Natural killer cell (primary cell): ENCODE results near the gene PODNL1. TPM values are rescaled to one million over a fixed set of nuclear protein-coding genes. Genes with fewer than 3 reads are reported as not detected.
A peak's percentile ranks its signal among the peaks of the same experiment; 100 is the strongest.

Source experiments
- ATAC-seq, 3 donors: fragments of 150-1000 bp in 2 of 3; fragments of 200-7000 bp in 1 of 3; cut with Tn5 transposase; 1 replicate in 1 of 3; 2 replicates in 2 of 3; pipeline ENCODE4 v1.10.0; 2021; ENCODE audit warnings: mild to moderate bottlenecking in 2 of 3, moderate library complexity in 2 of 3
- DNase-seq, 2 donors: peaks; one replicate each; pipeline versions ENCODE4 v3.0.0 to v3.0.0-alpha.2; 2013 to 2021; ENCODE audit warnings: mixed read lengths in 1 of 2
- H3K27ac ChIP-seq: one replicate; pipeline ENCODE4 v1.5.1; 2013; ENCODE audit warnings: mild to moderate bottlenecking, low read length
- H3K27me3 ChIP-seq: one replicate; pipeline ENCODE4 v1.6.1; 2013; ENCODE audit warnings: low read length; ENCODE audit not compliant: control insufficient read depth, insufficient read depth
- H3K36me3 ChIP-seq: one replicate; pipeline ENCODE4 v1.6.1; 2013; ENCODE audit warnings: low read length; ENCODE audit not compliant: control insufficient read depth, insufficient read depth
- H3K4me1 ChIP-seq: one replicate; pipeline ENCODE4 v1.6.1; 2013; ENCODE audit warnings: low read length; ENCODE audit not compliant: control insufficient read depth, insufficient read depth
- H3K4me3 ChIP-seq: one replicate; pipeline ENCODE4 v1.5.1; 2013; ENCODE audit warnings: low read length
- H3K9me3 ChIP-seq: one replicate; pipeline ENCODE4 v1.6.1; 2013; ENCODE audit warnings: low read length; ENCODE audit not compliant: control insufficient read depth, insufficient read depth
- H3K27ac Mint-ChIP-seq, 2 donors: one replicate each; pipeline ENCODE4 v1.8.0; 2022; ENCODE audit warnings: mild to moderate bottlenecking in 2 of 2, mixed read lengths in 2 of 2, moderate library complexity in 1 of 2
- H3K27me3 Mint-ChIP-seq, 2 donors: one replicate each; pipeline ENCODE4 v1.8.0; 2022; ENCODE audit warnings: low read depth in 2 of 2, mixed read lengths in 2 of 2
- H3K36me3 Mint-ChIP-seq: one replicate; pipeline ENCODE4 v1.8.0; 2022; ENCODE audit warnings: mixed read lengths
- H3K4me1 Mint-ChIP-seq, 2 donors: one replicate each; pipeline ENCODE4 v1.8.0; 2022; ENCODE audit warnings: mixed read lengths in 2 of 2
- H3K4me3 Mint-ChIP-seq: one replicate; pipeline ENCODE4 v1.8.0; 2022; ENCODE audit warnings: mild to moderate bottlenecking, moderate library complexity, mixed read lengths
- H3K9me3 Mint-ChIP-seq, 2 donors: one replicate each; pipeline ENCODE4 v1.8.0; 2022; ENCODE audit warnings: mixed read lengths in 2 of 2
- CTCF ChIP-seq: fragments of 200-600 bp; IDR thresholded peaks from one replicate; pipeline ENCODE4 v1.8.0; 2022; ENCODE audit warnings: antibody characterized with exemption
- WGBS: methylation state at CpG from one replicate; pipeline ENCODE4 v1.1.7; 2013; ENCODE audit warnings: missing lambda C conversion rate; ENCODE audit not compliant: insufficient coverage; 5-methylcytosine and 5-hydroxymethylcytosine counted together
- intact Hi-C: fragments of 100-400 bp; cut with micrococcal nuclease; formaldehyde crosslinking; loops from one replicate; pipeline ENCODE4 v1.14.2; 2022
- total RNA-seq, 4 donors: library from RNA; stranded (reverse); fragments of 120-200 nt in 1 of 4; gene quantifications; one replicate each; pipeline versions ENCODE4 v1.2.3 to v1.2.4, GENCODE V29; 2013 to 2022

PODNL1 gene
- total RNA-seq, 3 donors from 2014 or later (not counting 1 experiment from before 2014, with no cell fraction given) = 0.61 TPM; not detected in 2

GRCh38 chr19:13881692-13882418 lies 56.4 kb downstream of the PODNL1 start:
- Histone ChIP-seq H3K4me3 (no peak overlapping the region), H3K9me3 (no peaks in the 10 kb centered on the region), H3K27me3 (no peaks in the 10 kb centered on the region), H3K4me1 (peaks cover 73% of the 10 kb centered on the region), H3K27ac (peak overlapping the region; percentile 64), H3K36me3 (no peaks in the 10 kb centered on the region)
- Mint-ChIP-seq H3K27ac (peak overlapping the region; percentile 60 to 88), H3K4me3 (peak overlapping the region; percentile 65), H3K9me3 (no peaks in the 10 kb centered on the region), H3K36me3 (no peaks in the 10 kb centered on the region), H3K27me3 (no peaks in the 10 kb centered on the region), H3K4me1 (peaks cover 29 to 58% of the 10 kb centered on the region in 2 donors)
- intact Hi-C loops = loop anchor here (2.0 to 10.0 kb wide), 8 partner anchors 73 to 593 kb away; partner anchors contain the start of genes ASF1B, DCAF15 and PTGER1
- 4% methylated on average over 16 of the region's 17 CpGs for WGBS
- no peak for TF ChIP-seq CTCF
- peak; percentile 35 to 75 for DNase-seq
- peak in 1 of 3 donors; percentile 15 for ATAC-seq

GRCh38 chr19:13881251-13881691 lies 56.9 kb downstream of the PODNL1 start:
- WGBS = 17% methylated on average over 12 of the region's 12 CpGs
- ATAC-seq (peak in 1 of 3 donors; percentile 9), DNase-seq (peak in 1 of 2 donors; percentile 68)
- Histone ChIP-seq H3K9me3 (no peaks in the 10 kb centered on the region), H3K27ac (peak overlapping the region; percentile 64), H3K36me3 (no peaks in the 10 kb centered on the region), H3K4me1 (peaks cover 68% of the 10 kb centered on the region), H3K27me3 (no peaks in the 10 kb centered on the region), H3K4me3 (no peak overlapping the region)
- peaks cover 25 to 52% of the 10 kb centered on the region in 2 donors for H3K4me1 Mint-ChIP-seq
- no peaks in the 10 kb centered on the region for H3K9me3 Mint-ChIP-seq
- H3K4me3 Mint-ChIP-seq = peak overlapping the region; percentile 65
- no peak for TF ChIP-seq CTCF
- H3K27ac Mint-ChIP-seq = peak overlapping the region; percentile 60 to 88
- no peaks in the 10 kb centered on the region for H3K27me3 Mint-ChIP-seq
- H3K36me3 Mint-ChIP-seq = no peaks in the 10 kb centered on the region
- intact Hi-C loops = loop anchor here (2.0 to 10.0 kb wide), 8 partner anchors 74 to 594 kb away; partner anchors contain the start of genes ASF1B, DCAF15 and PTGER1

Other genes starting within 250 kb of the PODNL1 start
- gene MRI1, start 173.9 kb downstream of the PODNL1 start, total RNA-seq = 10 to 100 TPM; 25.7 to 35.4 (median 26.7) TPM
- gene C19orf53, start 164.0 kb downstream of the PODNL1 start, total RNA-seq = 10 to 100 TPM; 52.2 to 56.6 (median 54.7) TPM
- 1 to 10 TPM; 5.8 to 5.9 (median 5.9) TPM for gene ZSWIM4, start 143.0 kb downstream of the PODNL1 start, total RNA-seq
- gene NANOS3, start 61.3 kb downstream of the PODNL1 start, total RNA-seq = 1 to 10 TPM; 2.6 to 6.3 (median 3.0) TPM
- 1 to 10 TPM; 3.8 to 7.7 (median 4.0) TPM for gene BRME1, start 32.3 kb downstream of the PODNL1 start, total RNA-seq
- gene CC2D1A, start 32.2 kb downstream of the PODNL1 start, total RNA-seq = 10 to 100 TPM; 42.8 to 49.3 (median 48.4) TPM
- gene DCAF15, start 14.1 kb upstream of the PODNL1 start, total RNA-seq = 100 to 1,000 TPM; 121 to 149 (median 124) TPM
- 10 to 100 TPM; 26.0 to 31.8 (median 30.5) TPM for gene RFX1, start 67.9 kb upstream of the PODNL1 start, total RNA-seq
- gene RLN3, start 89.7 kb upstream of the PODNL1 start, total RNA-seq = not detected
- gene IL27RA, start 93.3 kb upstream of the PODNL1 start, total RNA-seq = 10 to 100 TPM; 38.4 to 61.1 (median 58.0) TPM
- not detected for gene PALM3, start 123.7 kb upstream of the PODNL1 start, total RNA-seq
- gene MISP3, start 134.4 kb upstream of the PODNL1 start, total RNA-seq = 1 to 10 TPM; 2.4 to 4.1 (median 2.4) TPM
- under 1 TPM in 2 of 3 donors, not detected in 1; 0.35 to 0.53 TPM for gene C19orf67, start 147.4 kb upstream of the PODNL1 start, total RNA-seq
- 10 to 100 TPM; 30.8 to 33.0 (median 30.9) TPM for gene SAMD1, start 152.3 kb upstream of the PODNL1 start, total RNA-seq
- gene PRKACA, start 179.3 kb upstream of the PODNL1 start, total RNA-seq = 10 to 100 TPM; 68.6 to 71.8 (median 69.3) TPM
- 1 to 10 TPM; 4.5 to 5.5 (median 4.8) TPM for gene ASF1B, start 198.2 kb upstream of the PODNL1 start, total RNA-seq